A549 (cell line): Measurements from ENCODE around the gene BCL3. TPM values are rescaled to one million over a fixed set of nuclear protein-coding genes. Genes with fewer than 3 reads are reported as not detected.
A peak's percentile ranks its signal among the peaks of the same experiment; 100 is the strongest.

ENCODE experiments used
- ATAC-seq, 2 experiments: fragments of 200-7000 bp in 1 of 2; fragments of >200 bp in 1 of 2; cut with Nextera tagmentation in 1 of 2; cut with Tn5 transposase in 1 of 2; 3 replicates each; pipeline versions ENCODE4 v1.8.0 to v1.9.1; 2018 to 2020; ENCODE audit warnings: mild to moderate bottlenecking in 1 of 2, moderate library complexity in 1 of 2
- CTCF ChIA-PET: fragments of 300-600 bp; sonication (Branson Sonifier 250); formaldehyde crosslinking; extraction: SDS; loops from one replicate; lab custom pipeline; 2021; ENCODE audit warnings: antibody characterized with exemption, inconsistent platforms; lab: Yijun Ruan, JAX
- POLR2A ChIA-PET: fragments of 350-600 bp; formaldehyde crosslinking; extraction: SDS; loops from one replicate; lab custom pipeline; 2021; ENCODE audit warnings: antibody characterized with exemption, inconsistent platforms; lab: Yijun Ruan, JAX
- DNase-seq, 2 experiments: peaks; one replicate each; pipeline versions ENCODE4 v3.0.0 to v3.0.0-alpha.2; 2011 to 2016; ENCODE audit warnings: low read depth in 1 of 2, low spot score in 1 of 2
- FAIRE-seq: peaks from 2 replicates; lab custom pipeline; 2011; peaks lifted over from hg19 to GRCh38; lab: Jason Lieb, UNC
- H3K27ac ChIP-seq, 2 experiments: fragments of >200 bp; sonication (Bioruptor Twin); formaldehyde crosslinking; 3 replicates each; pipeline ENCODE4 v1.5.1; 2016 to 2017
- H3K4me1 ChIP-seq: fragments of >200 bp; sonication (Bioruptor Twin); formaldehyde crosslinking; 3 replicates; pipeline ENCODE4 v1.6.1; 2016
- H3K4me2 ChIP-seq: fragments of >200 bp; sonication (Bioruptor Twin); formaldehyde crosslinking; 3 replicates; pipeline ENCODE4 v1.6.1; 2016
- H3K4me3 ChIP-seq: fragments of >200 bp; sonication (Bioruptor Twin); formaldehyde crosslinking; 3 replicates; pipeline ENCODE4 v1.5.1; 2016
- H3K9me3 ChIP-seq: fragments of >200 bp; sonication (Bioruptor Twin); formaldehyde crosslinking; 3 replicates; pipeline ENCODE4 v1.6.1; 2016
- CEBPB ChIP-seq, 2 experiments: fragments of >200 bp in 1 of 2; sonication (Bioruptor Twin) in 1 of 2; formaldehyde crosslinking in 1 of 2; IDR thresholded peaks; 2 replicates each; pipeline ENCODE4 v1.6.1; 2012 to 2016
- CHD4 ChIP-seq: fragments of 200-600 bp; sonication (generic); IDR thresholded peaks from 2 replicates; pipeline ENCODE4 v1.6.1; 2016; ENCODE audit warnings: antibody characterized with exemption, mild to moderate bottlenecking, borderline replicate concordance
- CTCF ChIP-seq: fragments of >200 bp; sonication (Bioruptor Twin); formaldehyde crosslinking; IDR thresholded peaks from 3 replicates; pipeline ENCODE4 v1.5.1; 2016
- E2F6 ChIP-seq: IDR thresholded peaks from 2 replicates; pipeline ENCODE4 v1.6.1; 2012; ENCODE audit warnings: low read depth, borderline replicate concordance
- EHF ChIP-seq: fragments of 250-450 bp; sonication (Bioruptor Pico); IDR thresholded peaks from 2 replicates; pipeline ENCODE4 v1.5.0; 2020; ENCODE audit warnings: mild to moderate bottlenecking
- ELK1 ChIP-seq: fragments of 150-350 bp; IDR thresholded peaks from 2 replicates; pipeline ENCODE4 v1.6.1; 2014; ENCODE audit warnings: low read depth, mild to moderate bottlenecking, low read length
- FOSB ChIP-seq: fragments of 250-450 bp; sonication (Bioruptor Pico); IDR thresholded peaks from 2 replicates; pipeline ENCODE4 v1.5.0; 2020; ENCODE audit warnings: mild to moderate bottlenecking, moderate library complexity
- FOSL2 ChIP-seq, 2 experiments: fragments of 450-650 bp in 1 of 2; fragments of >200 bp in 1 of 2; sonication (Bioruptor Twin) in 1 of 2; formaldehyde crosslinking; IDR thresholded peaks; 2 replicates each; pipeline versions ENCODE4 v1.5.0 to v1.6.1; 2016 to 2020; ENCODE audit warnings: mild to moderate bottlenecking in 1 of 2, moderate library complexity in 1 of 2
- FOXS1 ChIP-seq: fragments of 250-450 bp; sonication (Bioruptor Pico); IDR thresholded peaks from 2 replicates; pipeline ENCODE4 v1.5.0; 2020; ENCODE audit warnings: mild to moderate bottlenecking, moderate library complexity
- HDAC2 ChIP-seq: fragments of 200-600 bp; sonication (generic); IDR thresholded peaks from 2 replicates; pipeline ENCODE4 v1.6.1; 2016
- HEYL ChIP-seq: fragments of 250-450 bp; sonication (Bioruptor Pico); IDR thresholded peaks from 2 replicates; pipeline ENCODE4 v1.8.0; 2021; ENCODE audit warnings: mild to moderate bottlenecking, moderate library complexity
- HMGXB4 ChIP-seq: fragments of 250-450 bp; sonication (Bioruptor Pico); IDR thresholded peaks from 2 replicates; pipeline ENCODE4 v1.5.0; 2021; ENCODE audit warnings: mild to moderate bottlenecking, moderate library complexity, borderline replicate concordance
- HOXA7 ChIP-seq: fragments of 250-450 bp; sonication (Bioruptor Pico); IDR thresholded peaks from 2 replicates; pipeline ENCODE4 v1.5.0; 2020; ENCODE audit warnings: mild to moderate bottlenecking, moderate library complexity
- HOXB13 ChIP-seq: fragments of 250-450 bp; sonication (Bioruptor Pico); IDR thresholded peaks from 2 replicates; pipeline ENCODE4 v1.5.0; 2020; ENCODE audit warnings: low read depth, mild to moderate bottlenecking, moderate library complexity
- JUN ChIP-seq, 2 experiments: fragments of >200 bp; sonication (Bioruptor Twin); formaldehyde crosslinking; IDR thresholded peaks; 2 replicates in 1 of 2; 3 replicates in 1 of 2; pipeline ENCODE4 v1.6.1; 2016 to 2017
- JUNB ChIP-seq: fragments of >200 bp; sonication (Bioruptor Twin); formaldehyde crosslinking; IDR thresholded peaks from 2 replicates; pipeline ENCODE4 v1.6.1; 2016
- MAFK ChIP-seq: fragments of 450-650 bp; IDR thresholded peaks from 2 replicates; pipeline ENCODE4 v1.6.1; 2014; ENCODE audit not compliant: partially characterized antibody
- MAX ChIP-seq: IDR thresholded peaks from 2 replicates; pipeline ENCODE4 v1.6.1; 2012
- MAZ ChIP-seq: fragments of 150-350 bp; IDR thresholded peaks from 2 replicates; pipeline ENCODE4 v1.6.1; 2014; ENCODE audit warnings: antibody characterized with exemption, low read depth, low read length, borderline replicate concordance
- NFE2L2 ChIP-seq: fragments of 150-350 bp; conservative IDR thresholded peaks from 2 replicates; pipeline ENCODE4 v1.6.1; 2014; ENCODE audit warnings: low read length
- POLR2A ChIP-seq: IDR thresholded peaks from 2 replicates; pipeline ENCODE4 v1.6.1; 2012; ENCODE audit warnings: mild to moderate bottlenecking, low read length
- POLR2AphosphoS2 ChIP-seq: conservative IDR thresholded peaks from 2 replicates; pipeline ENCODE4 v1.6.1; 2012; ENCODE audit warnings: low read length, improper control_type of control experiment, inconsistent platforms
- RARB ChIP-seq: fragments of 250-450 bp; sonication (Bioruptor Pico); IDR thresholded peaks from 2 replicates; pipeline ENCODE4 v1.8.0; 2021; ENCODE audit warnings: mild to moderate bottlenecking, moderate library complexity
- REST ChIP-seq: fragments of 200-600 bp; sonication (generic); IDR thresholded peaks from 2 replicates; pipeline ENCODE4 v1.6.1; 2016; ENCODE audit warnings: antibody characterized with exemption, mild to moderate bottlenecking, moderate library complexity
- RFX5 ChIP-seq: fragments of 450-650 bp; IDR thresholded peaks from 2 replicates; pipeline ENCODE4 v1.7.1; 2014; ENCODE audit warnings: antibody characterized with exemption, mild to moderate bottlenecking, moderate library complexity
- SMC3 ChIP-seq: fragments of >200 bp; sonication (Bioruptor Twin); formaldehyde crosslinking; IDR thresholded peaks from 3 replicates; pipeline ENCODE4 v1.6.1; 2018; ENCODE audit warnings: inconsistent platforms
- TFCP2L1 ChIP-seq: fragments of 250-450 bp; sonication (Bioruptor Pico); IDR thresholded peaks from 2 replicates; pipeline ENCODE4 v1.5.0; 2021; ENCODE audit warnings: mild to moderate bottlenecking
- ZC3H11A ChIP-seq: fragments of 450-650 bp; IDR thresholded peaks from 2 replicates; pipeline ENCODE4 v1.6.1; 2014; ENCODE audit warnings: antibody characterized with exemption, mild to moderate bottlenecking
- ZSCAN20 ChIP-seq: fragments of 250-450 bp; sonication (Bioruptor Pico); IDR thresholded peaks from 2 replicates; pipeline ENCODE4 v1.8.0; 2022; ENCODE audit warnings: mild to moderate bottlenecking, moderate library complexity
- WGBS: methylation state at CpG from one replicate; pipeline ENCODE4 v1.1.6; 2017; ENCODE audit errors: missing lambda C conversion rate; 5-methylcytosine and 5-hydroxymethylcytosine counted together
- polyA plus RNA-seq, 4 experiments: library from polyadenylated mRNA; depleted of rRNA in 3 of 4; stranded (reverse); fragments of >200 nt; fragmentation: RNase III in 1 of 4; extraction: RNeasy Plus Mini Kit Qiagen cat#74134 plus additional on column Dnase treatment in 1 of 4; gene quantifications; 2 replicates in 3 of 4; 3 replicates in 1 of 4; pipeline ENCODE4 v1.2.3, GENCODE V29; 2011 to 2017

The BCL3 gene
- polyA plus RNA-seq, 2 of the 4 experiments (the other 2 are of a cell fraction), result 22.6 to 72.1 TPM

- TF ChIP-seq REST (peak; percentile 25; the same call in 1 of the 2 replicates), RFX5 (no peak), JUN (IDR thresholded peaks at IDR 0.05) (peak; percentile 99 to 100), HOXA7 (peak; percentile 64; the same call in 1 of the 2 replicates), MAFK (peak; percentile 78), E2F6 (0 out of 2 replicates have a peak, but pooled peaks have one; percentile 8), RARB (CRISPR knock-in tag) (peak; percentile 92; the same call in 1 of the 2 replicates), POLR2A (peak; percentile 39; the same call in 1 of the 2 replicates), HDAC2 (no peak)
Observed at GRCh38 chr19:44741841-44742329, 6.6 kb upstream of the BCL3 start (continued).

GRCh38 chr19:44742330-44743061, 6.0 kb upstream of the BCL3 start:
- H3K4me3 ChIP-seq, result peak overlapping the region; percentile 2; the same call in 2 of the 3 replicates
- DNase-seq, result peak in 1 of 2 experiments; percentile 91
- ATAC-seq, result peak in 1 of 2 experiments; percentile 9; a peak in 3 of 6 replicates
- POLR2A ChIA-PET, result interaction anchor here (0.6 to 4.0 kb wide), 13 partner anchors 9 to 57 kb away, joined by 3 to 53 read pairs (median 8); no protein-coding TSS in a partner anchor
- peak overlapping the region; percentile 92 to 99 for H3K27ac ChIP-seq
- peak overlapping the region; percentile 89 for H3K4me2 ChIP-seq
- H3K4me1 ChIP-seq, result peaks cover 91% of the 10 kb centered on the region
- CTCF ChIA-PET, result interaction anchor here (1.1 to 42.5 kb wide), 8 partner anchors 16 to 154 kb away, joined by 3 to 1899 read pairs (median 6); partner anchors contain the start of genes BCL3, CBLC and NECTIN2
- FAIRE-seq, result no peak
- 17% methylated on average over 20 of the region's 20 CpGs for WGBS
- H3K9me3 ChIP-seq, result no peaks in the 10 kb centered on the region
- 0 out of 2 replicates have a peak, but pooled peaks have one; percentile 14 for TF ChIP-seq FOSL2 (IDR thresholded peaks at IDR 0.05)
- TF ChIP-seq FOSL2 (CRISPR knock-in tag; IDR thresholded peaks at IDR 0.05), result peak; percentile 94
- TF ChIP-seq HMGXB4 (CRISPR knock-in tag), result no peak; the same call in 1 of the 2 replicates
- TF ChIP-seq RFX5, result no peak
- TF ChIP-seq MAX, result no peak
- TF ChIP-seq EHF (CRISPR knock-in tag), result peak; percentile 96
- TF ChIP-seq MAZ, result no peak
- TF ChIP-seq HOXB13 (CRISPR knock-in tag), result peak; percentile 97
- peak; percentile 79 for TF ChIP-seq FOXS1 (CRISPR knock-in tag)
- TF ChIP-seq JUNB, result no peak
- peak; percentile 89 for TF ChIP-seq FOSB
- TF ChIP-seq HEYL (CRISPR knock-in tag), result peak; percentile 92
- TF ChIP-seq TFCP2L1 (CRISPR knock-in tag), result no peak; the same call in 1 of the 2 replicates
- no peak for TF ChIP-seq ZC3H11A
- TF ChIP-seq CEBPB (IDR thresholded peaks at IDR 0.05), result no peak
- TF ChIP-seq POLR2AphosphoS2, result no peak
- no peak for TF ChIP-seq SMC3
- TF ChIP-seq ELK1, result no peak
- no peak for TF ChIP-seq CHD4
- peak; percentile 86 for TF ChIP-seq ZSCAN20 (CRISPR knock-in tag)
- no peak for TF ChIP-seq NFE2L2
- no peak for TF ChIP-seq CTCF
